ENCODE results near the gene LARGE1. TPM values are rescaled to one million over a fixed set of nuclear protein-coding genes. Genes with fewer than 3 reads are reported as not detected.

LARGE1 gene
- total RNA-seq, 1 experiment from 2014 or later, result 1.3 TPM

DNA sequence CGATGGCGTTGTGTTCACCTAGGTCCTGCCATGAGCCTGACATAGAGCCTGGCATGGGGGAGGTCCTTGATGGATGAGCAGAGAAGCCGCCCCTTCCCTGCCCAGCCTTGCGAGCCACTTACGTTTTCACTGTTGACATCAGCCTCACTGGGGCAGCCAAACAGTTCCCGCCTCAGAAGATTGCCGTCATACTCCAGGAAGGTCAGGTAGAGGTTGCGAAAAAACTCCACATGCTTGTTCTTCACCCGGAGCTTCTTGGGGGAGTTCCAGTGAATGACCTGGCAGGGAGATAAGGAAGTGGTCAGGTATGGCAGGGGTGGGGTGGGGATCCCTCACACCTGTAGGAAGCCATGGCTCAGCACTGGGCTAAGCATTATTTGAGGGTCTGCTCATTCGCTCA is 582.8 kb downstream of the LARGE1 start:
- H3K27ac ChIP-seq (ENCODE audit: low read length), result no peak overlapping the region
- no peak for DNase-seq
- H3K9ac ChIP-seq (ENCODE audit: low read length), result no peak overlapping the region
- no peak for ATAC-seq
- no peaks in the 10 kb centered on the region for H3F3A ChIP-seq (ENCODE audit: low read length, unreplicated experiment)
- H3K9me3 ChIP-seq (ENCODE audit: low read length), result no peaks in the 10 kb centered on the region
- H3K4me2 ChIP-seq (ENCODE audit: low read length), result no peak overlapping the region
- H3K4me1 ChIP-seq (ENCODE audit: insufficient read depth, low read length), result no peaks in the 10 kb centered on the region
- intact Hi-C loops (cut with micrococcal nuclease), result no loop called here
- H3K27me3 ChIP-seq (ENCODE audit: low read length), result no peaks in the 10 kb centered on the region
- no TSS peak for BruUV-seq (replicated peaks)
- H3K36me3 ChIP-seq (ENCODE audit: low read depth, low read length), result no peaks in the 10 kb centered on the region
- no peak overlapping the region for H2AFZ ChIP-seq (ENCODE audit: low read length)
- no peak overlapping the region for H3K4me3 ChIP-seq (ENCODE audit: low read length)
- no peaks in the 10 kb centered on the region for H4K20me1 ChIP-seq (ENCODE audit: low read length)
- no peaks in the 10 kb centered on the region for H3K79me2 ChIP-seq (ENCODE audit: low read length)
- ChIA-PET CTCF (no interaction called here), POLR2A (ENCODE audit: unreplicated experiment) (no interaction called here)
- TF ChIP-seq EZH2 (IDR thresholded peaks at IDR 0.05; ENCODE audit: low read length, unreplicated experiment) (no peak), EZH2phosphoT487 (IDR thresholded peaks at IDR 0.05; ENCODE audit: borderline replicate concordance, low read length) (no peak), CTCF (conservative IDR thresholded peaks at IDR 0.05; ENCODE audit: low read depth, low read length) (no peak)
- no peaks in the 10 kb centered on the region for H3K9me2 ChIP-seq (replicated peaks; ENCODE audit: low read length)

DNA sequence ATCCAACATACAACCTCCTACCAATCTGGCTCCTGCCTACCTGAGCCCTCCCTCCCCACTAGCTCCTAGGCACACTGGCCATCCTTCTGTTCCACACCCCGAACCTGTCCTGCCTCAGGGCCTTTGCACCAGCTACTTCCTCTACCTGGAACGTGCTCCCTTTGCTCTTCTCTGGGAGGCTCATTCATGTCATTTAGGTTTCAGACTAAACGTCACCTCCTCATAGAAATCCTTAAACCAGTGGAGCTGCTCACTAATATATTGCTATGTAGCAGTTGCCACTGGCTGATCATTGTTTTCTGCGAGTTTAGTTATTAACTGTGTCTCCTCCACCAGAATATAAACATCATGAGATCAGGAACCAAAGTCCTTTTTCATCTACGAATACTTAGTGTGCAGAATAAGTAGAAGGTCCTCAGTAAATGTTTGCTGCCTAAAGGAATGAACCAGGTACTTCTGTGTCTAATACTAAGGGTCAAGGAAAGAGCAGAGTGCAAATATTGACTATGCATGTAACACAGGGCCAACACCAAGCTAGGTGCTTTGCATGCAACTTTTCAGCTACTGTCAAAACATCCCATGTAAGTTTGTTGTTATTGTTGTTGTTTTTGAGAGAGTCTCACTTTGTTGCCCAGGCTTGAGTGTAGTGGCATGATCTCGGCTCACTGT is 584.5 kb downstream of the LARGE1 start:
- Histone ChIP-seq H2AFZ (ENCODE audit: low read length) (no peak overlapping the region), H3K27me3 (ENCODE audit: low read length) (no peaks in the 10 kb centered on the region), H4K20me1 (ENCODE audit: low read length) (no peaks in the 10 kb centered on the region), H3K9me3 (ENCODE audit: low read length) (no peaks in the 10 kb centered on the region), H3K9me2 (replicated peaks; ENCODE audit: low read length) (no peaks in the 10 kb centered on the region), H3K4me1 (ENCODE audit: insufficient read depth, low read length) (no peaks in the 10 kb centered on the region), H3K4me2 (ENCODE audit: low read length) (no peak overlapping the region), H3K9ac (ENCODE audit: low read length) (no peak overlapping the region), H3K79me2 (ENCODE audit: low read length) (no peaks in the 10 kb centered on the region), H3K4me3 (ENCODE audit: low read length) (no peak overlapping the region), H3K36me3 (ENCODE audit: low read depth, low read length) (no peaks in the 10 kb centered on the region), H3F3A (ENCODE audit: low read length, unreplicated experiment) (no peaks in the 10 kb centered on the region), H3K27ac (ENCODE audit: low read length) (no peak overlapping the region)
- TF ChIP-seq CTCF (conservative IDR thresholded peaks at IDR 0.05; ENCODE audit: low read depth, low read length) (no peak), EZH2 (IDR thresholded peaks at IDR 0.05; ENCODE audit: low read length, unreplicated experiment) (no peak), EZH2phosphoT487 (IDR thresholded peaks at IDR 0.05; ENCODE audit: borderline replicate concordance, low read length) (no peak)
- no TSS peak for BruUV-seq (replicated peaks)
- CTCF ChIA-PET, result no interaction called here
- no peak for DNase-seq
- POLR2A ChIA-PET (ENCODE audit: unreplicated experiment), result no interaction called here
- intact Hi-C loops (cut with micrococcal nuclease), result no loop called here
- ATAC-seq, result no peak

- Histone ChIP-seq H3K36me3 (ENCODE audit: low read depth, low read length) (no peaks in the 10 kb centered on the region), H3F3A (ENCODE audit: low read length, unreplicated experiment) (no peaks in the 10 kb centered on the region), H4K20me1 (ENCODE audit: low read length) (no peaks in the 10 kb centered on the region), H3K4me1 (ENCODE audit: insufficient read depth, low read length) (no peaks in the 10 kb centered on the region), H3K9me2 (replicated peaks; ENCODE audit: low read length) (no peaks in the 10 kb centered on the region), H3K4me2 (ENCODE audit: low read length) (no peak overlapping the region), H3K9me3 (ENCODE audit: low read length) (no peaks in the 10 kb centered on the region), H3K79me2 (ENCODE audit: low read length) (no peaks in the 10 kb centered on the region), H2AFZ (ENCODE audit: low read length) (no peak overlapping the region), H3K27ac (ENCODE audit: low read length) (no peak overlapping the region), H3K9ac (ENCODE audit: low read length) (no peak overlapping the region), H3K27me3 (ENCODE audit: low read length) (no peaks in the 10 kb centered on the region), H3K4me3 (ENCODE audit: low read length) (no peak overlapping the region)
- ChIA-PET POLR2A (ENCODE audit: unreplicated experiment) (no interaction called here), CTCF (no interaction called here)
- BruUV-seq (replicated peaks), result no TSS peak
- TF ChIP-seq EZH2 (IDR thresholded peaks at IDR 0.05; ENCODE audit: low read length, unreplicated experiment) (no peak), CTCF (conservative IDR thresholded peaks at IDR 0.05; ENCODE audit: low read depth, low read length) (no peak), EZH2phosphoT487 (IDR thresholded peaks at IDR 0.05; ENCODE audit: borderline replicate concordance, low read length) (no peak)
- no peak for DNase-seq
- intact Hi-C loops (cut with micrococcal nuclease), result no loop called here
- ATAC-seq, result no peak
These were observed 587.7 kb downstream of the LARGE1 start for GRCh38 chr22:33332538-33332937.
